Thyroid gland (tissue), 4 donors: ENCODE data around the gene PLA2G6. TPM values are rescaled to one million over a fixed set of nuclear protein-coding genes. Genes with fewer than 3 reads are reported as not detected.

ENCODE experiments used
- DNase-seq, 2 donors: peaks; one replicate each; pipeline ENCODE4 v3.0.0-alpha.2; 2019
- H3K27ac ChIP-seq, 3 donors: fragments of 200-600 bp; sonication (generic); 1 replicate in 2 of 3; 2 replicates in 1 of 3; pipeline ENCODE4 v1.5.1; 2016 to 2019; ENCODE audit warnings: mild to moderate bottlenecking in 1 of 3, moderate library complexity in 1 of 3
- H3K27me3 ChIP-seq: fragments of 200-600 bp; sonication (generic); one replicate; pipeline ENCODE4 v1.5.1; 2019
- H3K36me3 ChIP-seq, 2 donors: fragments of 200-600 bp; sonication (generic); one replicate each; pipeline ENCODE4 v1.5.1; 2016 to 2019
- H3K4me1 ChIP-seq, 2 donors: fragments of 200-600 bp; sonication (generic); one replicate each; pipeline ENCODE4 v1.5.1; 2017 to 2019
- H3K4me3 ChIP-seq, 3 donors: fragments of 200-600 bp; sonication (generic); replicated peaks in 1 of 3; 1 replicate in 2 of 3; 2 replicates in 1 of 3; pipeline ENCODE4 v1.5.1; 2016; ENCODE audit warnings: mild to moderate bottlenecking in 1 of 3
- H3K9me3 ChIP-seq: fragments of 200-600 bp; sonication (generic); one replicate; pipeline ENCODE4 v1.5.1; 2017
- CTCF ChIP-seq, 6 experiments: fragments of 200-600 bp in 3 of 6; fragments of 450-650 bp in 3 of 6; sonication (generic) in 3 of 6; IDR thresholded peaks; one replicate each; pipeline ENCODE4 v1.5.1; 2016 to 2019; ENCODE audit warnings: antibody characterized with exemption in 6 of 6, mild to moderate bottlenecking in 2 of 6, inconsistent platforms in 1 of 6, moderate library complexity in 1 of 6
- POLR2A ChIP-seq, 2 donors: fragments of 450-650 bp; IDR thresholded peaks; one replicate each; pipeline ENCODE4 v1.6.1; 2017; ENCODE audit warnings: antibody characterized with exemption in 2 of 2, mild to moderate bottlenecking in 2 of 2, moderate library complexity in 1 of 2
- WGBS, 2 donors: methylation state at CpG; one replicate each; pipeline ENCODE4 v1.1.5; 2017; 5-methylcytosine and 5-hydroxymethylcytosine counted together
- intact Hi-C: fragments of 100-400 bp; cut with DNase I; formaldehyde crosslinking; loops from one replicate; pipeline ENCODE4 v1.15.1; 2023
- total RNA-seq, 4 donors: library from RNA; depleted of rRNA; stranded (reverse); fragments of >200 nt; gene quantifications; one replicate each; pipeline ENCODE4 v1.2.3, GENCODE V29; 2016

The PLA2G6 gene
- total RNA-seq, 4 donors from 2014 or later, result 106 to 122 (median 112) TPM

- DNase-seq, result no peak
- Histone ChIP-seq H3K4me3 (no peak overlapping the region), H3K9me3 (no peaks in the 10 kb centered on the region), H3K27me3 (peaks cover 4% of the 10 kb centered on the region), H3K27ac (no peak overlapping the region), H3K36me3 (no peaks in the 10 kb centered on the region), H3K4me1 (peaks cover 12 to 36% of the 10 kb centered on the region in 2 donors)
- TF ChIP-seq CTCF (IDR thresholded peaks at IDR 0.05) (no peak), POLR2A (IDR thresholded peaks at IDR 0.05) (no peak)
- WGBS, 2 donors, result 72 to 79% methylated on average over 5 of the region's 5 CpGs
- intact Hi-C loops, result no loop called here
These were observed 96.1 kb downstream of the PLA2G6 start for GRCh38 chr22:38085501-38085900.

DNA sequence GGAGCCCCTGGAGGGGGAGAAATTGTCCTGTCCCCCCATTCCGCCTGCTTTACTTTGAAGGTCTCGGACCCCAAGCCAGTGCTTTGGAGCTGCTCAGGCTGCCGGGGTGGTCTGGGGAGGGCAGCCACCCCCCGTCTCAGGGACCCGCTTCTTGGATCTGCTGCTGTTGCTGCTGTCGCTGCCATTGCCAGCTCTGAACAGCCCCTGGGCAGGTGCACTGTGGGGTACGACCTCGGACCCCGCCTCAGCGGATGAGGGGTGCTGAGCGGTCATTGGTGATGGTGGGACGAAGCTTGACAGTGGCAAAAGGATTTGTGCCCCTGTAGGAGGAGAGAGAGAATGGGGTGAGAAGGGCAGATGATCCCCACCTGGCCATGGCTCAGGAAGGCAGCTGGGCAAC is 96.6 kb downstream of the PLA2G6 start:
- Histone ChIP-seq H3K27me3 (peaks cover 4% of the 10 kb centered on the region), H3K4me3 (no peak overlapping the region), H3K4me1 (peaks cover 12 to 36% of the 10 kb centered on the region in 2 donors), H3K27ac (no peak overlapping the region), H3K9me3 (no peaks in the 10 kb centered on the region), H3K36me3 (no peaks in the 10 kb centered on the region)
- intact Hi-C loops, result no loop called here
- TF ChIP-seq POLR2A (IDR thresholded peaks at IDR 0.05) (no peak), CTCF (IDR thresholded peaks at IDR 0.05) (no peak)
- DNase-seq, result no peak
- WGBS, 2 donors, result 94 to 99% methylated on average over 12 of the region's 12 CpGs

DNA sequence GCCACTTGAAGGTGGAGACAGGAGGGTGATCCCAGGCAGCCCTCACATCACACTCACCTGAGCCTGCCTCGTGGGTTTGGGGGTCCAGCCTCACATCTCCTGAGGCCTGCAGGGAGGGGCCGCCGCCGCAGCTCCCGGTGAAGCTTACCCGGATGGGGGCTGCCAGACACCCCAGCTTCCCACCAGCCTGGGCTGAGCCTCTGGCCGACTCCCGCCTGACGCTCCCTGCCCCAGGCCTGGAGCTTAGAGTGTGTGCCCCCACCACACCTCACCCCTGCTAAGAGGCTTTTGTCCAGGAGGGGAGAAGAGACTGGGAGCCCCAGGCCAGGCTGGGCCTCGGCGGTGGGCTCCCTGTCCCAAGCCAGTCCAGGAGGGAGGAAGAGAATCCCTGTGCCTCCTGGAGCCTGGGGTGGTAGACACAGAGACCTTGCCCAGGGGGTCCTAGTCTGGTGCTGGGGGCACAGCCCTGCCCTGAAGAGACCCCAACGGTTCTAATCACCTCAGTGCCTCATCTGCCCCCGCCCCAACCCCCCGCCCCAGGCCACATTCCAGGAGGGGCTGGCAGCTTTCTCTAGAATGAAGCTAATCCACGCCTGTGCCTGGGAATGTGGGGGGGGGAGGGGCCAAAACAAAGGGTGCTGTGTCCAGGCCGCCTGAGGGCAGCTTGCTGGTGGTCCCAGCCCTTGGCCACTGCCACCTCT is 97.5 kb downstream of the PLA2G6 start, which contains the start of gene SLC16A8:
TSS of gene SLC16A8 (minus strand) at position 254 of the 701 bp plus-strand sequence. CDS start 1,311 bp downstream, outside the sequence.
- 71 to 77% methylated on average over 5 to 14 of the region's 16 CpGs for WGBS, 2 donors
- peaks cover 12 to 33% of the 10 kb centered on the region in 2 donors for H3K4me1 ChIP-seq
- no peak within 1 kb of the TSS for H3K4me3 ChIP-seq
- intact Hi-C loops, result no loop called here
- no peak for DNase-seq
- TF ChIP-seq CTCF (IDR thresholded peaks at IDR 0.05), result no peak
- no peak for TF ChIP-seq POLR2A (IDR thresholded peaks at IDR 0.05)
- H3K27me3 ChIP-seq, result peaks cover 4% of the 10 kb centered on the region
- no peaks in the 10 kb centered on the region for H3K9me3 ChIP-seq
- no peaks in the 10 kb centered on the region for H3K36me3 ChIP-seq
- no peak within 1 kb of the TSS for H3K27ac ChIP-seq

DNA sequence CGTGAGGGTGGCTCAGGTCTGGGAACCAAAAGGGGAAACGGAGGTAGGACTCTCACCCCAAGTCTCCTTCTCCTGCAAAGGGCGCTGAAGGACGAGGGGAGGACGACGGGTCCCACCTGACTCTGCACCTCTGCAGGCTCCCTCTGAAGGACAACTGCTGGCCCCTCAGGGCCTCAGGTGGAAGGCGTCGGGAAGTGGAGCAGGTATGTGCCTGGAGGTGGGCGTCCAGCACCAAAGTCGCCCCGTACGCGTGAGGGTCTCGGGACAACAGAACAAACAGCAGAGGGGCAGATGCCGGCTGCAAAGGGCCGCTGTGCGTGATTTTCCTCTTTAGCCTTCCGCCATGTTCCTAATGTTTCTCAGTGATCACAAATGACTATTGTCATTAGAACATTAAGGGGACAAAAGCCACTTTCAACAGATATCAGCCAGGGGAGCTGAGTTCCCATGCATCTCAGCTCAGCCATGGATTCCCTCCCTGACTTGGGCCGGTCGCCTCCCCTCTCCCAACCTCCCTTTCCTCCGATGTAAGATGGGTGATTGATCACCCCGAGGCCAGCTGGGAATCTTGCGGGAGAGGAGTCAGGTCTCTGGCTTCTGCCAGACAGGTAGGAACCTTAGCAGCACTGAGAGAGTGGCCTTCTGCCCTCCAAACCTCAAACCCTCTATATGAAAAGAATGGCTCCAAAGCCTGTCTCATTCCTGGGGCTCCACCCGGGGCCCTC is 98.5 kb downstream of the PLA2G6 start:
- intact Hi-C loops, result no loop called here
- TF ChIP-seq CTCF (IDR thresholded peaks at IDR 0.05) (no peak), POLR2A (IDR thresholded peaks at IDR 0.05) (no peak)
- Histone ChIP-seq H3K4me3 (no peak overlapping the region), H3K9me3 (no peaks in the 10 kb centered on the region), H3K4me1 (peaks cover 12 to 24% of the 10 kb centered on the region in 2 donors), H3K27ac (no peak overlapping the region), H3K27me3 (peaks cover 4% of the 10 kb centered on the region), H3K36me3 (no peaks in the 10 kb centered on the region)
- DNase-seq, result no peak
- WGBS, 2 donors, result 84 to 85% methylated on average over 22 of the region's 24 CpGs
